GM12878 (cell line): ENCODE results near the gene PHGDH.

ENCODE experiments used
- BMI1 ChIP-seq: fragments of 450-650 bp; IDR thresholded peaks from 2 replicates; pipeline ENCODE4 v1.6.1; 2016; ENCODE audit warnings: mild to moderate bottlenecking, moderate library complexity, borderline replicate concordance
- CHD2 ChIP-seq: IDR thresholded peaks from 2 replicates; pipeline ENCODE4 v1.6.1; 2011; ENCODE audit warnings: low read depth, low read length, improper control_type of control experiment, borderline replicate concordance
- CTCF ChIP-seq, 3 experiments: IDR thresholded peaks in 2 of 3; conservative IDR thresholded peaks in 1 of 3; 2 replicates each; pipeline ENCODE4 v1.5.1; 2011; ENCODE audit warnings: low read depth in 3 of 3, low read length in 3 of 3, mild to moderate bottlenecking in 3 of 3, control low read depth in 2 of 3, moderate library complexity in 2 of 3, inconsistent platforms in 1 of 3, mixed read lengths in 1 of 3; ENCODE audit not compliant: control insufficient read depth in 2 of 3, insufficient read depth in 1 of 3; ENCODE audit errors: extremely low read depth in 1 of 3
- EP300 ChIP-seq, 2 experiments: fragments of 150-350 bp in 1 of 2; IDR thresholded peaks; 2 replicates each; pipeline ENCODE4 v1.6.1; 2011 to 2012; ENCODE audit warnings: low read depth in 2 of 2, low read length in 2 of 2, borderline replicate concordance in 1 of 2, improper control_type of control experiment in 1 of 2, inconsistent platforms in 1 of 2; ENCODE audit not compliant: control insufficient read depth in 1 of 2
- PML ChIP-seq: IDR thresholded peaks from 2 replicates; pipeline ENCODE4 v1.6.1; 2012; ENCODE audit warnings: low read length, inconsistent platforms
- POLR2A ChIP-seq: IDR thresholded peaks from 2 replicates; pipeline ENCODE4 v1.6.1; 2011; ENCODE audit warnings: low read depth, mild to moderate bottlenecking, low read length
- RUNX3 ChIP-seq: IDR thresholded peaks from 2 replicates; pipeline ENCODE4 v1.6.1; 2012; ENCODE audit warnings: low read length, inconsistent platforms
- TAF1 ChIP-seq: IDR thresholded peaks from 2 replicates; pipeline ENCODE4 v1.6.1; 2011; ENCODE audit warnings: mild to moderate bottlenecking, low read depth, low read length, borderline replicate concordance
- ZBTB4 ChIP-seq: fragments of 450-650 bp; formaldehyde crosslinking; IDR thresholded peaks from 2 replicates; pipeline ENCODE4 v1.4.0; 2022; ENCODE audit warnings: mild to moderate bottlenecking, moderate library complexity

GRCh38 chr1:119766374-119766794, 54.6 kb downstream of the PHGDH start:
- no peak for TF ChIP-seq ZBTB4 (CRISPR knock-in tag)
- no peak for TF ChIP-seq CTCF (IDR thresholded peaks at IDR 0.05 in 2 of 3, conservative IDR thresholded peaks at IDR 0.05 in 1 of 3; ENCODE audit: control insufficient read depth in 2 of 3, extremely low read depth in 1 of 3, insufficient read depth in 1 of 3, low read depth in 3 of 3, low read length in 3 of 3)
- no peak for TF ChIP-seq BMI1
- TF ChIP-seq POLR2A: no peak
- TF ChIP-seq EP300 (IDR thresholded peaks at IDR 0.05; ENCODE audit: borderline replicate concordance in 1 of 2, control insufficient read depth in 1 of 2, low read depth in 2 of 2, low read length in 2 of 2): no peak
- TF ChIP-seq CHD2: no peak
- no peak for TF ChIP-seq PML
- TF ChIP-seq RUNX3: no peak
- no peak for TF ChIP-seq TAF1
